Measurements from ENCODE around the gene CARNS1.
A peak's percentile ranks its signal among the peaks of the same experiment; 100 is the strongest.

CARNS1 gene

GRCh38 chr11:67376063-67376820, 39.2 kb upstream of the CARNS1 start:
- DNase-seq: no peak

DNA sequence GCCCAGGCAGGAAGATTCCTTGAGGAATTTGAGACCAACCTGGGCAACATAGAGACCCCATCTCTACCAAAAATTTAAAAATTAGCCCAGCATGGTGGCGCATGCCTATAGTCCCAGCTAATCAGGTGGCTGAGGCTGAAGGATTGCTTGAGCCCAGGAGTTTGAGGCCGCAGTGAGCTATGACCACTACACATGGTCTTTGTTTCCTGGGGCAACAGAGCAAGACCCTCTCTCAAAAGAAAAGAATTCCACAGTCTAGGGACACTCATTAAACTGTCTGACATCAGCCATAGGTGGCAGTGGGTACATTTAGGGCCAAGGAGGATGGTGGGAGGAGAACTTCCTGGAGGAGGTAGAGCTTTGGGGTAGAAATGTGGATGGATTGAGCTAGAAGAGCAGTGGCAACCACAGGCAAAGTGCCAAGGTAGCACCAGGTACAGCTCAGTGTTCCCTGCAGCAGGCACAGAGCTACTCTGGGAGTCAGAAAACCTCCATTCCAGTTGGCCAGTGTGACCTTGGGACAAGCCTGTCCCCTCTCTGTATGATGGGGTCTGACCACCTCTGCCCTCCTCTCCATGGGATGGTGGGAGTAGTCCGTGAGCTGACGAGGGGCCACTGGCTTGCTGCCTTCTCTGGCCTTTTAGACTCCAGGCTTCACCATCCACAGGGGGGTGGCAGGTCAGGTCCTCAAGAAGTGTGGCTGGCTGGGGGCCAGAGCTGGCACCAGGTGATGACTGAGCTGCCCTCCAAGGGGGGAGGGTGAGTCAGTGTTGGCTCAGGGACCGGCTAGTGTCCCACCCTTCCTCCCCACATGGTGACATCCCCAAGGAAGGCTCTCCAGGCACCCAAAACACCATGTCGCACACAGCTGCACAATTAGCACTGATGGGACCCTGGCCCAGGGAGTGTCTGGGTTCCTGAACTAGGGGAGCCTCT, 38.3 kb upstream of the CARNS1 start:
- no peak for DNase-seq

DNA sequence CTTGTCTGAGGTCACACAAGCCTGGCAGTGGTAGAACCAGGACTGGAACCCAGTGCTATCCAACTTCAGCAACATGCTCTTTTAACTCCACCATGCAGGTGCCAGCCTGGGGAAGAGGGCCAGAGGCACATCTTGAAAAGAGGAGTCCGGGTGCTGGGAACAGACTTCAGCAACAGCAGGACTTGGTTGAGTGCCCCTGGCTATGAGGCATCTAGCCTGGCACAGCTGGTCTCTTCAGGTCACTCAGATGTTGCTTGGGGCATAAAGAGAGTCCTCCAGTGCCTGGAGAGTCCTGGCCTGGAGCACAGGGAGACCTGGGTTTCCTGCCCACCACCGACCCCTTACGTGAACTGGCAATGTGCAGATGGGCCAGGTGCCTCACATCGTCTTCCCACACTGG, 36.9 kb upstream of the CARNS1 start:
- no peak for DNase-seq

- no peak for DNase-seq
These were observed 36.1 kb upstream of the CARNS1 start for GRCh38 chr11:67379061-67380058.

- no peak for DNase-seq
These were observed 34.1 kb upstream of the CARNS1 start for GRCh38 chr11:67381244-67381972.

GRCh38 chr11:67382276-67383136, 33.0 kb upstream of the CARNS1 start:
- peak; percentile 44 for DNase-seq

GRCh38 chr11:67384851-67385366, 30.6 kb upstream of the CARNS1 start:
- no peak for DNase-seq

- no peak for DNase-seq
These were observed 28.4 kb upstream of the CARNS1 start for GRCh38 chr11:67387069-67387468.

DNA sequence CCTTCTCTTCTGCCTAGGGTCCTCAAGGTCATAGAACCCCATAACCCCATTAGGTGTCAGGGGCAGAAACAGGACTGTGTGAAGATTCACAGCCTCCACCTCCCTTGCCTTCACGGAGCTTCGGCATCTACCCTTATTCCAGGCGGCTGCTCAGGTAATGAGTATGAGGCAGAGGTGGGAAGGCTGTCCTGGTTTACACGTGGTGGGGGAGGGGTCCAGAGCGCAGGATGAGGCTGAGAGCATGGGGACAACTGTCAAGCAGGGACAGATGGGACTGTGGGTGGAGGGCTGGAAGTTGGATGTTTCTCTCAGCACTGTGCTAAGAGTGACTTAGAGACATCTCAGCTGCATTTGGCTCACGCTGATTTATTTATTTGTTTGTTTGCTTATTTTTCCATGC, 28.0 kb upstream of the CARNS1 start:
- DNase-seq: no peak

DNA sequence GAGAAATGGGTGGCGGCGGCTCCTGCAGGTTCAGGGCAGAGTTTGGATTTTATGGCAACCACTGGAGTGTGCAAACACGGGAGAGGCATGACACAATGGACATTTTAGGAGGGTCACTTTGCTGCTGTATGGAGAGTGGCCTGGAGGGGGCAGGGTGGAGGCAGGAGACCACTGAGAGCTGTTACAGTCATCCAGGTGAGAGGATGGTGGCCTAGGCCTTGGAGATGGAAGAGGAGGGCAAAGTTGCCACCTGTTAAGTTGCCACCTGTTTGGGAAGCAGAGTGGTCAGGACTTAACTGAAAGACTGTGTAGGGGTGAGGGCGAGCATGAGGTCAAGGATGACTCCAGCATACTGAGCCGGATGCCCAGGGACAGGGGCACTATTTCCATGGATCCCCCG, 26.0 kb upstream of the CARNS1 start:
- no peak for DNase-seq

DNA sequence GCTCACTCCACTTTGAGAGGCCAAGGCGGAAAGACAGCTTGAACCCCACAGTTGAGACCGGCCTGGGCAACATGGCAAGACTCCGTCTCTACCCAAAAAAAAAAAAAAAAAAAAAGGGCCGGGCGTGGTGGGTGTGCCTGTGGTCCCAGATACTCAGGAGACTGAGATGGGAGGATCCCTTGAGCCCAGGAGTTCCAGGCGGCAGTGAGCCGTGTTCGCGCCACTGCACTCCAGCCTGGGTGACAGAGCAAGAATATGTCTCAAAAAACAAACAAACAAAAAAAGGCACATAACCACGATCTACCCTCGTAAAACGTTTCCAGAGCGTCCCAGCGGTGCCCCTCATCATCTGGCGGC, 24.6 kb upstream of the CARNS1 start:
- no peak for DNase-seq

DNA sequence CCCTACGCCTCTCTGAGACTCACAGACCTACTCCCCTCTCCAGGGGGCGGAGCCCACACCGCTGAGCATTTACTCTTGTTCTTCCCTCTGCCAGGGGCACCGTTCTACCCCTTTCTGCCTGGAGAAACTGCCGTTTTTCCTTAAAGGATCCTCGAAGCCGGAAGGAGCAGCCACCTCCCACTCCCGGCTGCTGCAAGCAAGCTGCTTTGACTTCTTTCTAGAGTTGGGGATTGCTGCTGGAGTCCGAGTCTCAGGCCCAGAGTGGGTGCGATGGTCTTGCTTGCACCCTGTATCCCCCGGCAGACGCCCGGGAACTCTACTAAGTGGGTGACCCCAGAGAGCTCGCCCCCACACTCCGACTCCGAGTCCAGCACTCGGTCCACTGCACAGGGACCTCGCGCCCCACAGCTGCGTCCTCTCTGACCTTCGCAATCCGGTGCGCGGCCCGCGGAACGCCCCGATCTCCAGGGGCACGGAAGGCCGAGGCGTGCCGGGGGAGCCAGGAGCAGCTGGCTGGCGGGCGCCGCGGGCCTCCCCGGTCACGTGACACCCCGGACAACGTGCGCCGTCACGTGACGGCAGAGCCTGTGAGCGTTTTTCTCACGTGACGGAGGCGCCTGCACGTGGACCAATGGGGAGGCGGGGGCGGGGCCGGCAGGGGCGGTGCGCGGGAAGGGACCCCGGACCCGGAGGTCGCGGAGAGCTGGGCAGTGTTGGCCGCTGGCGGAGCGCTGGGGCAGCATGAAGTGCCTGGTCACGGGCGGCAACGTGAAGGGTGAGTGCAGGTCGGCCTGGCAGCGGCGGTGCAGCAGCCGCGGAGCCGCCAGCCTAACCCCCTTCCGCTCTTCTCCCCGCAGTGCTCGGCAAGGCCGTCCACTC, 23.9 kb upstream of the CARNS1 start, which contains the start of gene RAD9A:
RAD9A (plus strand) TSS at position 683 of the 879 bp plus-strand sequence; CDS start at position 742, 59 bp downstream.
- DNase-seq: peak; percentile 90

- DNase-seq: no peak
These were observed 23.2 kb upstream of the CARNS1 start for GRCh38 chr11:67392183-67392715.

- no peak for DNase-seq
These were observed 22.0 kb upstream of the CARNS1 start for GRCh38 chr11:67393437-67393836.

DNA sequence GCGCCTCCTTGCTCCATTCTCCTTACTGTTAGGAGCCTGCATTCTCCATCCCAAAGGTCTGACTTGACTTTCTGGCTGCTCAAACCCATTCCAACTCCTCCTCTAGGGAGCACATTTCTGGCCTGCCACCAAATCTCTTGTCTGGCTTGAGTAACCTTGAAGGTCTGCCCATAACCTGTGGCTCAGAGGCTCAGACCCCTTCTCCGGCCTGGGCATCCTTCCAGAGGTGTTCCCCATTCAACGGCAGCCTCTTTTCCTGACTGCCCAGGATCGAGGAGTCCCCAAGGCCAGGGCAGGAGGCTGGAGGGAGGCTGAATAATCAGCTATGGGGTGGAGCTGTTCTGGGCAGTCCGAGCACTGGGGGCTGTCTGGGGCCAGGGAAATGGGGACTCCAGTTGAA, 21.5 kb upstream of the CARNS1 start:
- DNase-seq: no peak

DNA sequence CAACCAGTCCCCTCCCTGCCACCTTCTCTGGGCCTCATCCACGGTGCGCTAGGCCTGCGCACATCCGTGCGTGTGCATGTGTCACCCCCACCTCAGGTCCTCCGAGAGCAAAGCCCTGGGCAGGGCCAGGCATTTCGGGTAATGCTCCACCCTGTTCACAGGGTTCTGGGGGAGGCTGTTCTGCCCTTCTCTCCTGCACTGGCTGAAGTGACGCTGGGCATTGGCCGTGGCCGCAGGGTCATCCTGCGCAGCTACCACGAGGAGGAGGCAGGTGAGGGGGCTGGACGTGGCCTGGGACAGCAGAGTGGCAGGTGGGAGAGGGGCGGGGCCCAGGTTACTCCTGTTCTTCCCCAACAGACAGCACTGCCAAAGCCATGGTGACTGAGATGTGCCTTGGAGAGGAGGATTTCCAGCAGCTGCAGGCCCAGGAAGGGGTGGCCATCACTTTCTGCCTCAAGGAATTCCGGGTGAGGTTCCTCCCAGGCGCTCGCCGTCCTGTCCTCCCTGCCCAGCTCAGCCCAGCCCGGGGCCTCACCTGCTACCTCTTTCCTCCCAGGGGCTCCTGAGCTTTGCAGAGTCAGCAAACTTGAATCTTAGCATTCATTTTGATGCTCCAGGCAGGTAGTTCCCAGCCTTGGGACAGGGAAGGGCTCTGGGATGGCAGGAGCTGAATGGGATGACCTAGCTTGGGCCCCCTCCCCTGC, 19.8 kb upstream of the CARNS1 start:
- no peak for DNase-seq

GRCh38 chr11:67396259-67396581, 19.3 kb upstream of the CARNS1 start:
- DNase-seq: no peak

GRCh38 chr11:67396587-67397389, 18.7 kb upstream of the CARNS1 start:
- no peak for DNase-seq

Measured in NCI-H2227 treated with DMSO at 0.1 percent for 48 hours (cell line).